ENCODE data around the gene ADAR.
A peak's percentile ranks its signal among the peaks of the same experiment; 100 is the strongest.

Gene ADAR

GRCh38 chr1:154616659-154617345 lies 8.8 kb upstream of the ADAR start:
- DNase-seq: no peak

GRCh38 chr1:154615411-154615810 lies 7.4 kb upstream of the ADAR start:
- DNase-seq: no peak

- no peak for DNase-seq
Observed at GRCh38 chr1:154614901-154615300, 6.9 kb upstream of the ADAR start.

GRCh38 chr1:154614247-154614646 lies 6.3 kb upstream of the ADAR start:
- no peak for DNase-seq

DNA sequence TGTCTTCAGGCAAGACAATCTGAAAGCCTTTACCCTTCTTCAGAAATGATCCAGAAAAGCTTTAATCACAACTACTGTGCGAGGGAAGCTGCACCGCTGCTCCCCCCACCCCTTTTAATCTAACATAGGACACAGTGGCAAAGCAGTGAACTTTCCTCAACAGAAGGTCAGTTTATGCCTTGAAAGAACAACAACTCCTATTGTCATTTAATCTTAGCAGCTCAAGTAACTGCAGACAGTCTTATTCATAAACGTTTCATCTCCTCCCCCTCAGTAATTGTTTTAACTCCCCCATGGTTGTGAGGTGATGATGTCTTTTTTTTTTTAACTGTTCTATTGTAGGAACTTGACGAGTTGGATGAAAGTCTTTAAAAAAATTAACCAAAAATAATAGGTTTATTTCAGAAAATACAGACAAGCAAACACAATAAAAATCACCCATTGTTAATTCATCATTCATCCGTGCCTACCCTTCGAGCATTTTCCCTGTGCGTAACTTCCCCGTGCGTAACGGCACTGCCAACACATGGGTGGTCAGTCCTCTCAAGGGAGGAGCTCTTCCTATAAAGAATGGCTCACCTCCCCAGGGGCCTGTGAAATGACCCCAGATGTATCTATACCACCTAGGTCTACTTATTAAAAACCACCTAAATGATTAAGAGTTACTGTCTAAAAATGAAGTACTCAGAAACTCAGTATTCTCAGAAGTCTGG lies 3.3 kb upstream of the ADAR start:
- DNase-seq: no peak

- no peak for DNase-seq
Observed at GRCh38 chr1:154609398-154610380, 1.7 kb upstream of the ADAR start.

DNA sequence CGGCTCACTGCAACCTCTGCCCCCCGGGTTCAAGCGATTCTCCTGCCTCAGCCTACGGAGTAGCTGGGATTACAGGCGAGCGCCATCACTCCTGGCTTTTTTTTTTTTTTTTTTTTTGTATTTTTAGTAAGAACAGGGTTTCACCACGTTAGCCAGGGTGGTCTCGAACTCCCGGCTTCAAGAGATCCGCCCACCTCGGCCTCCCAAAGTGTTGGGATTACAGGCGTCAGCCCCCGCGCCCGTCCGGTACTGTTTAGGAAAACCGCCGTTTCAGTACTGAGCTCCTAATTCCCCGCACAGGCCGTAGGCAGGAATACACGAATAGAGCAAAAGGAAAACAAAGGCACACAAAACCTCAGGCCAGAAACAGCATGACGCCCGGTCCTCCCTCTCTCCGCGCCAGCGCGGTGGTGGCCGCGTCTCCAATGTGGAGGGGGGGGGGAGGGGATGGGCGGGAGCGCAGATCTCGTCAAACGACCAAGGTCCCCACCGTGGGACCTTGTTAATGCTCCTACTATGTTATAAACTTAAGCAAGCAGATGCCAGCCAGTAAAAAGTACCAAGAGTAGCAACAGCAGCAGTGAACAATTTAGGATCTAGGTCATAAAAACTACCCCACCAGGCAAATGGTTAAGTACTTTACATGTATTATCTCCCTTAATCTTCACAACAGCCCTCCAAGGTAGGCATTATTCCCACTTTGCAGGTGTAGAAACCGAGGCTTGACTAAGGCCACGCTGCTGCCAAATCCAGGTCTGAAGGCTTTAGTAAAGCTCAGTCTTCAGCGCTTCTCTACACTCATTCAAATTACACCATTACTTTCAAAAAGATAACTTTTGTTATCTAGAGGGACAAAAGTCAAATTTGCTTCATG lies 648 bp upstream of the ADAR start:
- DNase-seq: peak; percentile 62

GRCh38 chr1:154607106-154607608 lies 829 bp downstream of the ADAR start:
- DNase-seq: peak; percentile 49

DNA sequence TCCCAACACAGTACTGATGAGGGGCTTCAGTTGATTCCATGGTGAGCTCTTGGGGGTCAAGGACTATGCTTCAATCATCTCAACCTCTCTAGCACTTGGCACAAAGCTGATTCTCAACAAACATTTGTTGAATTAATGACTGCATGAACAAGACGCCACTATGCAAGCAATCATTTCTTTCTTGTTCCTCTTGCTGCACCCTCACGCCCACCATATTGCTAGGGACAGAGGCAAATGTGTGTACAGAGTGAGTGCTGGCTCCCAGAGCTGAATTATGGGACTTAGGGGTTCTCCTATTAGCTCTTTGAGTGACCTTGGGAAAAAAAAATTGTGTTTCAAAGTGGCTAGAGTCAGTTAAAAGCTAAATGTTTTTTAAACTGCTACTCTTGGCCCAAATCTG lies 2.5 kb downstream of the ADAR start:
- no peak for DNase-seq

DNA sequence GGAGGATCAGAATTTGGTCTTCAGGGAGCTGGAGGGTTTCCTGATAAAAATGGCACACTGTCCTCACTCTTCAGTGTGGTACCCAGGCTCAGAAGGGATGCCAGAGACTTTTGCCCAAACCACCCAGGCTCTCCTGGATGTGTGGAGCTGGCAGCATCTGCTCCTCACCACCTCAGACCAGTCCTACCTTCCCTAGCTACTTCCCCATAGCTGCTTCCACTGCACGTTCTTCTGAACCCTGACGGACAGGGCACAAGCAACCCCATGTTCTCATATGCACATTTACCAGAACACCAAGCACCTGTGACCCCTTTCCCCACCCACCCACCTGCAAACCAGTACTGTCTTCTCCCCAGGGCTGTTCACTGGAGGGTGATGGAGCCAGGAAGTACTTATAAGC lies 4.7 kb downstream of the ADAR start:
- no peak for DNase-seq

- DNase-seq: no peak
Observed at GRCh38 chr1:154599658-154600057, 8.3 kb downstream of the ADAR start.

DNA sequence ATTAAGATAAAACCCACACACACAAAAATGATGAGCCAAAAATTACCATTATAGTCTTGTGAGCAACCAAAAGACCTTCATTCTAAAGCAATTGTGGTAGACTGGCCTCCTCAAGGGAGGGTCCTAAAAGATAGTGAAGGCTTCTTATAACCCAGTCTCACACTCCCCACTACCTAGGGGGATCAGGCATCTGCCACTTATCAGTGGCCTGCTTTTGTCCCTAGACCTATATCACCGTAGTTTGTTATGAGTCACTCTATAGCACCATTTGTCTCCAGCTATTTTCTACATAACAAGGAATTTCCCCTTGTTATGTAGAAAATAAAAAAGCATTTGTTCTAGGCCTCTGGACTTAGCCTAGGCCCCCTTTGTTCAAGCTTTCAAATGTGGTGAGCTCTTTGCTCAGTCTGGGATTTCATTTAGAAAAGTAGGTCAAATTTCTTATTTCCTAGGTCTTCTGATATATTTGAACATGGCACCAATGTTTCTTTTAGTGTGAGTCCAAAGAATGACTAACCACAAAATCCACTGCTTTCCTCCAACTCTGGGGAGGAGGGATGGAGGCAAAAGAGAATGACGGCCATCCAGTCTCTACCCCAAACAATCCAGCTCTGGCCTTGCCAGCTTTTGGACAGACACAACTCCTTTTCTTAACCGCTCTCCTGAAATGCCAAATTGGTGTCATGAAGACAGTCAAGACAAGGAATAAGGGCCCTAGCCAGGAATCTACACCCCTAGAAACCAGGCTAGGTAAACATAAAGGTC lies 8.9 kb downstream of the ADAR start:
- DNase-seq: no peak

DNA sequence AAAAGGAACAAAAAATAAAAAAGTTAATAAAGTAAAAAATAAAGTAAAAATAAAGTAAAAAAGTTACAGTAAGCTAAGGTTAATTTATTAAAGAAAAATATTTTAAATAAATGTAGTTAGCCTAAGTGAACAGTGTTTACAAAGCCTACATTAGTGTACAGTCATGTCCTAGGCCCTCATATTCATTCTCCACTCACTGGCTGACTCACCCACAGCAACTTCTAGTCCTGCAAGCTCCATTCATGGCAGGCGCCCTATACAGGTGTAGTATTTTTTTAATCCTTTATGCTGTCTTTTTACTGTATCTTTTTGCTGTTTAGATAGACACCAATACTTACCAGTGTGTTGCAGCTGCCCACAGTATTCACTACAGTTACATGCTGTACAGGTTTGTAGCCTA lies 12.4 kb downstream of the ADAR start:
- no peak for DNase-seq

DNA sequence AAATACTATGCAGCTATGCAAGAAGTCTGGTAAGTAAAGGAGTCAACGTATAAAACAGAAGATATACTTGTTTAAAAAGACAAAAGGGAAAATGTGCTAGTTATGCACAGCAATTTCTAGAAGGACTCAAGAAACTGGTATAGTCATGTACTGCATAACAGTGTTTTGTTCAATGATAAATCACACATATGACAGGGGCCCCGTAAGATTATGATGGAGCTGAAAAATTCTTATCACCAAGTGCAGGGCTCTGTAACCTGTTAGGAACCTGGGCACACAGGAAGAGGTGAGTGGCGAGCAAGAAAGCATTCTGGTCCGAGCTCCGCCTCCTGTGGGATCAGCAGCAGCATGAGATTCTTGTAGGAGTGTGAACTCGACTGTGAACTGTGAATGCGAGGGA lies 13.2 kb downstream of the ADAR start:
- no peak for DNase-seq

- DNase-seq: no peak
Observed at GRCh38 chr1:154593390-154593789, 14.6 kb downstream of the ADAR start.

DNA sequence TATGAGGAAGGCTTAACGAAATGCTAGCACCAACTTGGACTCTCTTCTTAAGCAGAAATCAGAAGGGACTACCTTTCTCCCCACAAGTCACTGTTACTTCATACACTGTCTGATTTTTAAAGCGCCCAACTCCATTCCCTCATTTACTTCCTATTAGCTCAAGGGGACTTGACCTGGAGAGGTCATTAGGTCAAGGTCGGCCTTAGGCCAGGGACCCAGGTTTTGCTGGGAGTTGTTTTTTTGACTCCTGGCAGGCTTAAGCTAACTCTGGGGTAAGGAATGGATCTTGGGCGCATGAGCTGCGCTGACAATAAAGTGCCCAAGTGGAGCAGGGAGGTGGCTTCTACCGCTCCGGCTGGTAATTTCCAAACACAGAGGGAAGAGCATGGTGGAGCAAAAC lies 16.8 kb downstream of the ADAR start:
- no peak for DNase-seq

DNA sequence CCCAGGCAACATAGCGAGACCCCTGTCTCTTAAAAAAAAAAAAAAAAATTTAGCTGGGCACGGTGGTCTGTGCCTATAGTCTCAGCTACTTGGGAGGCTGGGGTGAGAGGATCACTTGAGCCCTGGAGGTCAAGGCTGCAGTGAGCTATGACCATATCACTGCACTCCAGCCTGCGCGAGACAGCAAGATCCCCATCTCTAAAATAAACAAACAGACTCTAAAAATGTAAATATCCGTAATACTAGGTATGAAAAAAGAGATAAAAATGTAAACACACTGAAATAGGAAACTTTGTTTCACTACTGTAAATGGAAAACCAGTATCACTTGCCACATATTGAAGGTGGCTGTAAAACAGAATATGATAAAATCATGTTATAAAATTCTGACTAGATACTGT lies 17.2 kb downstream of the ADAR start:
- no peak for DNase-seq

- DNase-seq: no peak
Observed at GRCh38 chr1:154589780-154590179, 18.2 kb downstream of the ADAR start.

- no peak for DNase-seq
Observed at GRCh38 chr1:154586641-154587040, 21.3 kb downstream of the ADAR start.

DNA sequence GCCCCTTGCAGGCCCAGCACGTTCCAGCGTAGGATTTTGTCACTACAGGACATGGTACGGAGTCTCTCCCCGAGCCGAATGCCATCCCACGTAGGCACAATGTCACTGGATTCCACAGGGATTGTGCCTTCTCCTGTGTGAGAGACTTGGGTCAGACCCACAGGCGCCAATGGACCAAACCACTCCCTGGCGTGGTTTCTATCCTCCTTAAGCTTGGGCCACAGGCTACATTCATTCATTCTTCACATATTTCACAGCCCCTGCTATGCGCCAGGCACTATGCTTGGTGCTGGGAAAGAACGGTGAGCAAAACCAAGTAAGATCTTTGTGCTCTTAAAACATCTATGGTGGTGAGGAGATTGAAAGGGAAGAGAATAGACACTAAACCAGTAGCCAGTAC lies 21.8 kb downstream of the ADAR start:
- no peak for DNase-seq

DNA sequence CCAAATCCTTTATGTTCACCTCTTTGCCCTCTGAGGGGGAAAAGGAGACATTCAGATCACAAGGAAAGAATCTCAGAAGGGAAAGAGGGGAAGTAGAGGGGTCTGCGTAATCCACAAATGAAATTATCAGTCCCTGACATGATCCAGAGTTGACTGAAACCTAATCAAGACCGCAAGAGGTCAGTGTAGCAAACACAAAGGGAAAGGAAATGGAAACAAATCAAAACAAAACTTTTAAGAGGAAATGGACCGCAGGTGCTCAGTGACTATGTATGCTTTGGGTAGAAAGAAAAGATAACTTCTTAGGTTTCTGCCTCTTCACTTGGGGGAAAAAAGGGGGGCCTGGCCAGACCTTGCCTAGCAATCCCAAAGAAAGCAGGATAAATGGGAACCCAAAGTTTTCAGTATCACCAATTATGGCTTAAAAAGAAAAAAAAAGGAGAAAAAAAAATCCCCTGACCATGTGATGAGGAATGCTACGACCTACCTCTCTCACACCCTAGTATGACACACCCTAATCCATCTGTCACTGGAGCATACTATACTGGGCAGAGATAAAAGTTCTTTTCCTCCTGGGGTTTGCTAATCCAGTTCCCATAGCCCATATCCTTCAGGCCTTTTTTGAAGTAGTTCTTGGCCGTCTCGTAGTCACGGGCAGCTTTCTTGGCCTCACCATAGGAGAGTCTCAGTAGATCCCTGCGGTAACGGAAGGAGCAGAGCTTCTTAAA lies 23.6 kb downstream of the ADAR start:
- no peak for DNase-seq

Data from DMS79 treated with DMSO at 0.1 percent for 48 hours (cell line).